Measurements from ENCODE around the gene ERGIC1.
"Not testable (repeated sequence)": the region's sequence is repeated elsewhere in the genome, so short reads cannot be mapped to it uniquely, and the experiment has no call there.

ERGIC1 gene

DNA sequence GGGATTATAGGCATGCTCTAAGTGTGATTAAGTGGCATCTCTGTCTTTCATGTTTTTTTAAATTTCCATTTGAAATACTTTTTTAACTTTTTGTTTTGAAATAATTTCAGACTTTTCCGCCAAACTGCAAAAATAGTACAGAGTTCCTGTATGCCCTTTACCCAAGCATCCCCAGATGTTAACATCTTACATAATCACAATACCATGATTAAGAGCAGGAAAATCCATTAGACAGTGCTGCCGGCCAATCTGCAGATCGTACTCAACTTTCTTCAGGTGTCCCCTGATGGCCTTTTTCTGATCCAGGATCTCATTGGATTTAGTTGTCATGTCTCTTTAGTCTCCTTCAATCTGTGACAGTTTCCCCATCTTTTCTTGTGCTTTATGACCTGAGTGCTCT, 49.0 kb downstream of the ERGIC1 start:
- DNase-seq, result no peak

DNA sequence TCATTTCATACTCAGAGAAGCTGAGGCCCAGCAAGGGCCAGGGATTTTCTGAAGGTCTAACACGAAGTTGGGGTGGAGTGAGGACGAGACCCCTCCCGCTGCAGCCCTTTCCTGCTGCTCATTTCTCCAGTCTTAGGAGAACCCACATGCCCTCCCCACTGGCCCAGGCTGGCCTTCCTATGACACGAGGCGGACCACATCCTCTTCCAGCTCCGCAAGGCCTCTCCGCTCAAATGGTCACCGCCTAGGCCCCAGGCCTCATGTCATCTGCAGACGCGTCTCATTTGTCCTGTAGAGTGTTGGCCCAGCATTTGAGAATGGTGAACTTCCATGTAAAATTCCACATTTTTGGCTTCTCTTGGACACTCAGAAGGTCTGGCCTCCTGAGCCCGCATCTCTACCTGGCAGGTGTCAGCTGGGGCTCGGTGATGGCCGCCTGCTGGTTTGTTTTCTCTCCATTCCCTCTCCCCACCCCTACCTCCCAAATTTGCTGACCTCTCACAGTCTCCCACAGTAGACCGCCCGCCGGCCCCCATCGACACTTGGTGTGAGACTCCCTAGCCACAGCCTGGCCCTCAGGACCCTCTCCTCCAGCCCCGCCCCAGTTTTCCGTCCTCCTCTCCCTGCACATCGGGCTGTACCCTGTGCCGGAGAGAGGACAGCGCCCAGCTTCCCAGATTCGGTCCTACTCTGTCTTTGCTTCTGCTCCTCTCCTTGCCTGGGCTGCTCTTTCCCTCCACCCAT, 51.7 kb downstream of the ERGIC1 start:
- DNase-seq, result no peak

GRCh38 chr5:172886476-172886875, 52.4 kb downstream of the ERGIC1 start:
- no peak for DNase-seq

DNA sequence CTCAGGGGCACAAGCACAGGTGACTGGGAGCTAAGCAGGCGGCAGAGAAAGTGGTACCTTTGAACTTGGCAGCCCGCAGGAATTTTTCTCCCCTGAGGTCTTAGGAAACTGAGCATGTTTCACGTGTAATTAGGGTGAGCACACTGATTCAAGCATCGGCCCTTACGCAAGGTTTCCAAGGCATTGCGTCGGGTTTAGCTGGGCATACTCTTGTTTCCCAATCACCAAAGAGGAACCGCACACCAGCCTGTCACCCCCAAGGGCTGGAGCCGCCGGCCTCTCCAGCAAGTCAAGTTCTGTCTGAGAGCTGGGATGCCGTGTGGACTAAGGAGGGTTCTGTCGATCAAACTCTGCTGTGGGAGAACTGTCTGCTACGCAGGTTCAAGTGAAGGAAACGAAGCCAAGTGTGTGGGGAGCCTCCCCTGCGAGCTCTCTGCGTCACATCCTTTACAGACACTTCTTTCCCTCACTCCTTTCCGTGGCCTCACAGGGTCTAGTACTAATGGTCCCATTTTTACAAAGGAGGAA, 53.0 kb downstream of the ERGIC1 start:
- no peak for DNase-seq

DNA sequence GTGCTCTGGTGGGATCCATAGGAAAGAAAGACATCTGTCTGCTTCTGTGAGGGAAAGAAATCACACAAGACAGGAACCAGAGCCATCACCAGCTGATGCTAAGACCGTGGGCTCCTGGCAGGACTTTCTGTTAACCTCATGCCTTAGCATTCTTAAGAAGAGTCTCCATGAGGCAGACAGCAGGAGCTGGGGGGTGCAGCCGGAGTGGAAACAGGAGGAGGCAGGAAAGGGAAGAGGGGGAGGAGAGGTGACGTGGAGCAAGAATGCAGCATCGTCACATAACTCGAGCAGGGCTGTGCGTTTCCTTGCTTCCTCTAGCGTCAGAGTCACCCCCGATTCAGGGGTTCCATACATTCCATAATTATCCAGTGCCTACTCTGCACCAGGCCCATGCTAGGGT, 53.6 kb downstream of the ERGIC1 start:
- no peak for DNase-seq

DNA sequence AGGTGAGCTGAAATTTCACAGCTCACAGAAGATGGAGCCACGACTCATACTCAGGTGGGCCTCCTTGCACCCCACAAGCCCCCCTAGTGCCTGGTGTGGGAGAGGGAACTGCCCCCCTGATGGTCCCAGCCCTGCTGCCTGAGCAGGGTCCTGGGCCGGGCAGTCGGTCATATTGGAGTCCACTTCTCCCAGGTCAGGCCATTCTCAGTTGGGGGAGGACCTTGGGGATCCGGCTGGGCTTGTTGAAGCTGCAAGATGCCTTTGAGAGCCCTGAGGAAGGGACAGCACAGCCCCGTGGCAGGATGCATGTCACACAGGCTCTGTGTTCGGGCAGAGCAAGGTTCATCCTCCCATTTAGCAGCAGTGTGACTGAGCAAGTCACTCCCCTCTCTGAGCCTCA, 56.6 kb downstream of the ERGIC1 start:
- no peak for DNase-seq

DNA sequence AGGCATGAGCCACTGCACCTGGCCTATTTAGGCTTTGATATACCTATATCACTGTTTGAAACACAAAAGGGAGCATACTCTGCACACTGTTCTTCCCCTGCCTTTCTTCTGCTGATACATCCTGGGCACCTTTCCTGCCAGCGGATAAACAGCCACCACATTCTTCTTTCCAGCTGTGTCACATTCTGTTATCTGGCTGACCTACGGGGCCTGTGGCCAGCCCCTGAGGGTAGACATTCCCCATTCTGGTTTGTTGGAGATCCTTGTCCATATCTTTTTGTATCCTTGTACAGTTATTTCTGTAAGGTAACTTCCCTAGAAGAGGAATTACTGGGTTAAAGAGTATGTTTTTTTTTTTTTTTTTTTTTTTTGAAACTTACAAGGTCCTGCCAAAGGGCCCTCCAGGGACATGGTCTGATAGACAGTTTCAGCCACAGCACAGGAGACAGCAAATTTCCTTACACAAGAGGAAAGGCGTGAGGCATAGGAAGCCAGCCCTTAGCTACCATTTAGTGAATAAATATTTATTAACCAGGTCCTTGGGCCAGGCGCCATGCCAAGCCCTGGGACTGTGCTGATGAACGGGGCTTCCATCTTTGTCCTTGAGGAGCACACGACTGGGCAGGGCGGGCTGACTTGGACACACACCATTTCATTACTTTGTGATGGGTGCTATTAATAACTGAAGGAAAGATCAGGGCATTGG, 57.8 kb downstream of the ERGIC1 start:
- no peak for DNase-seq

- DNase-seq, result no peak
Observed at GRCh38 chr5:172892713-172893112, 58.7 kb downstream of the ERGIC1 start.

- DNase-seq, result no peak
Observed at GRCh38 chr5:172894767-172895388, 60.8 kb downstream of the ERGIC1 start.

DNA sequence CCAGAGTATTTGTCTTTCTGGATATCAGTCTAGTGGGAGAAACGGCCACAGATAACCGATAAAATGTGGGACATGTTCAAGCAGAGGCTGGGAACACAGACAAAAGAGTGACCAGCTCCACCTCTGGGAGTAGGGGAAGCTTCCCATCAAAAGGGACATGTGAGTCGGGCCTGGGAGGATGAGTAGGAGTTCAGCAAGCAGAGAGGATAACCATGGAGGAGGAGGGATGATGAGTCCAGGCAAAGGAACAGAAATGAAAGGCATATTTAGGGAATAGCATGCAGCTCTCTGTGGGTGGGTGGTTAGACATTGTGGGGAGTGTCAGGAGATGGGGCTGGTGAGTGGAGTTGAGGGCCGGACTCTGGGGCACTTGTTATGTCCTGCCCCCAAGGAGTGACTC, 61.5 kb downstream of the ERGIC1 start:
- DNase-seq, result no peak

- no peak for DNase-seq
Observed at GRCh38 chr5:172896465-172896864, 62.4 kb downstream of the ERGIC1 start.

DNA sequence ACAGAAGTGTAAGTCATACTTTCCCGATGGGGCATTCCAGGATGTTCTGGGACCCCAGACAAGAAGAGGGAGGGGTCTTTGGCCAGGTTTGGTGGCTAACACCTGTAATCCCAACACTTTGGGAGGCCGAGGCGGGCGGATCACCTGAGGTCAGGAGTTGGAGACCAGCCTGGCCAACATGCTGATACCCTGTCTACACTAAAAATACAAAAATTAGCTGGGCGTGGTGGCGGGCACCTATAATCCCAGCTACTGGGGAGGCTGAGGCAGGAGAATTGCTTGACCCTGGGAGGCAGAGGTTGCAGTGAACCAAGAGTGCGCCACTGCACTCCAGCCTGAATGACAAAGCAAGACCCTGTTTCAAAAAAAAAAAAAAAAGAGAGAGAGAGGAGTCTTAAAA, 63.0 kb downstream of the ERGIC1 start:
- DNase-seq, result not testable (repeated sequence)

GRCh38 chr5:172897481-172898217, 63.6 kb downstream of the ERGIC1 start:
- no peak for DNase-seq

- no peak for DNase-seq
Observed at GRCh38 chr5:172898218-172898842, 64.3 kb downstream of the ERGIC1 start.

- no peak for DNase-seq
Observed at GRCh38 chr5:172898843-172899369, 64.9 kb downstream of the ERGIC1 start.

- no peak for DNase-seq
Observed at GRCh38 chr5:172899436-172899835, 65.4 kb downstream of the ERGIC1 start.

- no peak for DNase-seq
Observed at GRCh38 chr5:172901012-172901780, 67.1 kb downstream of the ERGIC1 start.

DNA sequence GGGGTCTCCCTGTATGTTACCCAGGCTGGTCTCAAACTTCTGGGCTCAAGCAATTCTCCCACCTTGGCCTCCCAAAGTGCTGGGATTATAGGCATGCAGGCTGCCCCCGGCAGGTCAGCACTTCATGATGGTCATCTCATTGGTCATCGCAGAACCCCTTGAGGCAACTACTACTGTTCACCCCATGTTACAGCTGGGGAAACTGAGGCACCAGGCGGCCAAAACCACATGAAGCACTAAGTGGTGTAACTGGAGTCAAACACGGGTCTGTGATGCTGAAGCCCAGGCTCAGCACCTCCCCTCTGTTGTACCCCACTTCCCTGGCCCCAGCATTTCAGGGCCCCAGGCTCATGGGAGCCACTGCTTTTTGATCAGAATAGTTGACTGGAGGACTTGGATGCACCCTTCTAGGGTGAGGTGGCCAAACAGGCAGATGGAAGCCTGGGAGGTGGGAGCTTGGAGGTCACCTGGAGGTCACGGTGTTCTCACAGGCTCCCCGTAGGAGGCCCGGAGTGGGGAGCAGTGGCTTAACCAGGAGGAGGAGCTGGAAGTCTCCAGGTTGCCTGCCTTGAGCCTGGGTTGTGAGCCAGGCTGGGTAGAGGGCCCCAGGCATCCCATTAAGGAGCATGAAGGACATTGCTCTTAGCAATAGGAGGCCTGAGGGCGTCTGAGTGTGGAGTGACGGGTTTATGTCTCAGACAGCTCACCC, 67.9 kb downstream of the ERGIC1 start:
- no peak for DNase-seq

DNA sequence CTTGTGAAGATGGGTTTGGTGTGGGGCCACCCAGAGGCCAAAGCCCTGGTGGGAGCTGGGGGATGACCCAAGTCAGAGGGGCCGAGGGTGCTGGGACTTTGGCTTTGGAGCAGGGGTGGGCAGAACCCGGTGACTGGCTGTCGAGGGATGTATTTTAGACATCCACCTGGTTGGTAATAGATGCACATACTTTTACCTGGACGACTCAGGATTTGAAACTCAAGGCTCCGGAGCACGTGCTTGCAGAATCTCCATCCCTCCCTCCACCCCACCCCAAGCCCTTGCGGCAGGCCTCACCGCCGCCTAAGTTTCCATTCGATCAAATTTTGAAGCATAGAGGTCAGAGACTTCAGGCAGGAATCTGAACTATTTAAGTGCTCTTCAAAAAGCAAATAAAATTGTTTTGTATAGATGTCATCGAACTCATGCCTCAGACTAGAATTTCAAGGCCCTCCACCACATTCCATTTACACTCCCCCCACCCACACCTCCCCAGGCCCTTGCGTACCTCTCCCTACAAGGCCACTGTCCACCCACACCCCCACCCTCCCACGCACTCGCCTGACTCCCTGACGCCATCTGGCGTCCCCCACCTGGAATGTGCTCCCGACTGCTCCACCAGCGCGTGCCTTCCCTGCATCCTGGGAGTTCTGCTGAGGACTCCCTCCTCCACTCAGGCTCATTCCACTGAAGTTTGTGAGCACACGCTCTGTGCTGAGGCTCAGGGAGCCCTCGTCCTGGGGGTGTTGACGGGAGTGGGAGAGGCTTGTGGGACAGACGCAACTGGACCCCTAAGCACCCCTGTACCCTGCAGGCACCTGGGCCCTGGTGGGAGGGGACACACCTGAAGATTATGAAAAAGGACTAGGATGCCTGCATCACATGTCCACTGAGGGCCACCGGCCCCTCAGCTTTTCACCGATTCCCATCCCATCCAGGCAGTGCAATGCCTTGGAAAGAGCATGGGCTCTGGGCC, 68.7 kb downstream of the ERGIC1 start:
- DNase-seq, result no peak

GRCh38 chr5:172903790-172904189, 69.7 kb downstream of the ERGIC1 start:
- DNase-seq, result no peak
